Colon (tissue), 2 donors: ENCODE data around the gene RIMS3.

Experiments used
- FAIRE-seq: peaks from 2 replicates; lab custom pipeline; 2012; peaks lifted over from hg19 to GRCh38; lab: Jason Lieb, UNC
- donor health status: control.
- donor health status: control.

Gene RIMS3

GRCh38 chr1:40691538-40692428 lies 26.3 kb upstream of the RIMS3 start, which contains the start of gene NFYC:
Gene NFYC (plus strand): TSS chr1:40691704. CDS start chr1:40738844, 47,140 bp downstream.
- no peak for FAIRE-seq

DNA sequence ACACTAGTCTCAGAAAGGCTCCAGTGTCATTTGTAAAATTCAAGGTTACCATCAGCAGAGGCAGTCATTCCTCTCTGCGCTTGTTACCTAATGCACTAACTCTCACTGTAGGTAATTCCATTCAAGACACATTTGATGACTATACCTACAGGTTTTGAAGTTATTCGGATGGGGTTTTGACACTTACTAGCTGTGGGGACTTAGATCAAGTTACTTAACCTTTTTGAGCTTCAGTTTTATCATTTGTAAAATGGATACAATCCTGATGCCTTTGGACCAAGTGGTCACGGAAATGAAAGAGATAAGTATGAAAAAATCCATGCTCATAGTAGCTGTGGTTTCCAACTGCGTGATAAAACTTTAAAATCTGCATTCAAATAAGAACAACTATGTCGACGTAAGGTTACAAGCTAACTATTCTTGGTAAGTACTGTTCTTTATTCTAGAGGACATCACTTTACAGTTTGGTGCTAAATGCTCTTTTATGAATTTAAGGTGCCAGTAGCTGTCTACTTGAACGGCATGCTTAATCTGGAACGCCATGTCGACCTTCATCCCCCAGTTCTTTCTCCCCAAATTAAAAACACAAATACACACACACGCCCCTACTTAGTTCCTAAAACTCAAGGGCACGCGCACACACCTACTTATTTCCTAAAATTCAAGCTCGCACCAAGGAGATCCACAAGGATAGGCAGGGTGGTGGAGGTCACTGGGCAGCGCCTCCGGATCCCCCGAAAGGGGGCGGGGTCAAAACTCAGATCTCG lies 25.5 kb upstream of the RIMS3 start:
- FAIRE-seq, result no peak

DNA sequence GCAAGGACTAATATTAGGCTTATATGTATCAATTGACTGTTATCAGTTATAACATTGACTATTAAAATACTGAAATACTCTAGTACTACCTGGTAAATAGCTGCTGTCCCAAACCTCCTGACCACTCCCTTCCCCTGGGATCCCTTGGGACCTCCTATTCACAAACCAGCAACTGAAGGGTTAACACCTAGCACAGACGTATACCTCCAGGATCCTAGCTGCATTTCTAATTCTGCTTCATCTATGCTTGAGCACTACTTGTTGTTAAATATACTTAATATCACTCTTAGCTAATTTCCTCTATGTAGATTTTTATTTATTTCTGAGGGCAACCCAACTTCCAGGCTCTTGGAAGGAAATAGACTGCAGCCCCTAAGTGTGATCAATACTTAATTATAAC lies 24.3 kb upstream of the RIMS3 start:
- FAIRE-seq, result no peak

DNA sequence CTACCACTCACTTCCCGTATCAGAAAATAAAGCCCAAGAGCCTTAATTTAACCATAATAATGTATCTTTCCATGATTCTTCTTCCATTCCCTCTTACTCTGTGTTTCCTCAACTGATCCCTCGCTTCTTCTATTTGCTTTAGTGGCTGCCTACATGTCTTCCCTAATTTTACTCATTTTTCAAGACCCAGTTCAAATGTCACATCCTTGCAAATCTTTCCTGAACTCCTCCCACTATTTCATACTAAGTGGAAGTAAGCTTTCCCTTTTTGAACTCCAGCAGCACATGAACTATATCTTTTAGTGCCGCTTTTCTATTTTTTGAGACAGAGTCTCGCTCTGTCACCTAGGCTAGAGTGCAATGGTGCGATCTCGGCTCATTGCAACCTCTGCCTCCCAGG lies 22.2 kb upstream of the RIMS3 start:
- no peak for FAIRE-seq

GRCh38 chr1:40687059-40687458 lies 21.6 kb upstream of the RIMS3 start:
- no peak for FAIRE-seq

DNA sequence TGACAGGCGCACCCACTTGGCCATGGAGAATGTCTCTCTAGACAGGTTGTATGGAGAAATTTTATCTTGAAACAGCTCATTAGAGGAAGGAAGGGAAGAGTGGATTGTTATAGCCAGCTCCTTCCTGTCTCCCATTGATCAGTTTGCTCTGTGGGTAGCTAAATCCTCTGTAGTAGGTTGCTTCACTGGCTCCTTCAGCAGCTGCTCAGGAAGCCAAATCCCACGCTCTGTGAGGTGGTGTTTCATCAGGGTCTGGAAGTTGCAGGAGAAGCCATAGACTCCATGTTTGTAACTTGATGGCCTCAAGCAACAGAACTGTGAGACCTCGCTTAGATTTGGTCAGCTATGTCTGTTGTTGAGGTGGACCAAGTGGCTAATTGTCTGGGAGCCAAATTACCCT lies 19.2 kb upstream of the RIMS3 start:
- FAIRE-seq, result no peak

DNA sequence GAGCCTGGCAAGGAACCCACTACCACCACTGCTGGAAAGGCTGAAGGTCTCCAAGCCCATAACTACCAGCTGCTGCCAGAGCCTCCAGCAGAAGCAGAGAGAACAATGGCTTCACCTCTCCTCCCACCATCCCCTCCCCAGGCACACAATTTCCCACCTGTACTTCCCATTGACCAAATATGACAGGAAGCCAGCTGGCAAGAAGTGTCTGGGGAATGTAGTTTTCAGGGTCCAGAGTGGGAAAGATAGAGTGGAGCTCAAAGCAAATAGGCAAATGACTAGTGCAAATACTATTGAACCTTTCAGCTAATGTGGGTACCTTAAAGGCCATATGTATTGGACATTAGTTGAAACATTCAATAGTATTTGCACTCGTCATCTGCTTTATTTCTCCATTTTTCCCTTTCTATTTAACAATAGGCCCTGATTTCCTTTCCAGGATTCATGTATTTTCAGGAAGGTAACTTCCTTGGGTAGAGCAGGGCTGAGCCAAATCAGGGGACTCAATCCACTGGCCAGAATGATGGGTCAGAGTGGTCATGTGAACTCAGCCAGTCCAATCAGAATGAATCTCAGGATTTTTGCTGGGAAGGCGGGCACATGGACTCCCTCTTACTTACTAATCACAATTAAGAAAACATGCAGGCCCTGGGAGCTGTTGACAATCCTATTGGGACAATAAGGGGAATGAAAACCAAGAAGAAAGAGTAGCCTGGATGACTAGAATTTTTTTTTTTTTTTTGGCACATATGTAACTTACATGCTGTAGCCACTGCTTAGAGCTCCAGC lies 13.9 kb upstream of the RIMS3 start:
- no peak for FAIRE-seq

DNA sequence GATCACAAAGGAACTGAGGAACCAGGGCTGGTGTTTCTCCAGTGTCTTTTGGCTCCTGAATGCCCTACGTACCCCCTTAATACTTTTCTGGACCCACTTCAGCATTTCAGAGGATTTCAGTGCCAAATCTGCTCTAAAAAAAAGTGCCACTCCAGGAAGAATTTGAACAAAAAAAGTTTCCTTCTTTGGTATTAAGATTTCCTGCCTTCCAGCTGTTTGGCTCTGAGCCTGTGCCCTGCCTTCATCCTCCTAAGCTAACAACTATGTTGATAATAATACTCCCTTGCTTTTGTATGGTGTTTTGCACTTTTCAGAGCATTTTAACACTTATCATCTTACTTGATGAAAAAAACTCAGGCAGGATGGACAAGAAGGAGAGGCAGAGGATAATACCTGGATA lies 11.0 kb upstream of the RIMS3 start:
- no peak for FAIRE-seq

GRCh38 chr1:40673452-40673851 lies 8.0 kb upstream of the RIMS3 start:
- no peak for FAIRE-seq

DNA sequence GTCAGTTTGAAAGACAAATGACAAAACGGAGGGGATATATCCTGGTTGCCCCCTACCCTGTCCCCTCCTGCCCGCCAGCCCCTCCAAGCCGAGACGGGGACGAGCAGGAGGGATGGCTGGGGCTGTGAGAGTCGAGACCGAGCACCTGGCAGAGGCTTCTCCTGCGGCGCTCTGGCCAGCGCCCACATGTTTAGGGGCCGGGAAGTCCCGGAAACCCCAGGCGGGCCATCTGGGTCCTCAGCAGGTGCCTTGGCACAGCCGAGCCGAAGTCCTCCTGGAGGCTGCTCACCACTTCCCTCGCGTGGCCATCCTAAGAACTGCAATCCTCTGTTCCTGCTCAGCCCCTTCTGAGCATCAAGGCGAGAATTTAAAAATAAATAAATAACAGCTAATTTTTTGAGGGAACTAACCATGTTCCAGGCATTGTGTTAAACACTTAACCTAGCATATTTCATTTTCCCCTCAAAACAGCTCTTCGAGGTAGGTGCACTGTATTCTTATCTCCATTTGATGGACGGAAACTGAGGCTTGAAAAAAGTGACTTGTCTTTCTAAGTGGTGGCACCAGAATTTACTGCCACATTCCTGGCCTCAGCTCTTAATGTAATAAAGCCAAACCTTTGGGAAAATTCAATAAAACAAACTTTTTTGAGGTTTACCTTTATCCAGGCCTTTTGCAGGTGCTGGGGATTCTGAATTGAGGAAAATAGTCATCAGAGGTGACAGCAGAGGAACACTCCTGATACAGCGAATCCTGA lies 3.5 kb upstream of the RIMS3 start:
- FAIRE-seq, result no peak

DNA sequence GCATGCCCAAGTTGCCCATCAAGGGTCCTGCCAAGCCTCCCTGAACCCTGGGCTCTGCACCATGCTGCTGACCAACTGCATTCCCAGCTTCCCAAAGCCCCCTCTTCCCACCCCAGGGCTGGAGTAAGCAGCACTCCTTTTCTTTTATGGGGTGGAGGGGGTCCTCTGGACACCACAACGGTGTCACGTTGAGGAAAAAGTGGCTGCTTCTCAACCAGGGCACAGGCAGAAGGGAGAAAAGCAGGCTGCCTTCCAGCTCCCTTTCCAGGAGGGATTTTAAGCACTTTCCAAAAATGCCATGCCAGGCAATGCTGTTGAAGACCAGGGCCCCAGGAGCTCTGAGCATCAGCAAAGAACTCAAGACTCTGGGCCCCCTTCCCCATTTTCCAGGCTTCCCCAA lies 691 bp downstream of the RIMS3 start:
- FAIRE-seq, result no peak

DNA sequence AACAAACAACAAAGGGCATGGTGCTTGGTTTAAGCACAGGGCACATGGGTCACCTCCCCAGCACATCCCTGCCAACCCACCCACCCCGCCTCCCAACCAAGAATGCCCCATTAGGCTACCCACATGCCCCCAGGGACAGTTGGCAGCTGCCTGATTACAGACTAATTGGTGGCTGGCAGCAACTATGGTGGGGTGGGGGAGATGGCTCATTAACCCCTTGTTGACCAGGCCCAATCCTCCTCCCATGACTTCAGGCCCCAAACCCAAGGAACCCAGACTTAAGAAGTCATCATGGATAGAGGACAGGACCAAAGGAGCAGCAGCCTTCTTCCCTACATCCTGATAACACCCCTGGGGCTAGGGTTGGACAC lies 1.3 kb downstream of the RIMS3 start:
- no peak for FAIRE-seq

DNA sequence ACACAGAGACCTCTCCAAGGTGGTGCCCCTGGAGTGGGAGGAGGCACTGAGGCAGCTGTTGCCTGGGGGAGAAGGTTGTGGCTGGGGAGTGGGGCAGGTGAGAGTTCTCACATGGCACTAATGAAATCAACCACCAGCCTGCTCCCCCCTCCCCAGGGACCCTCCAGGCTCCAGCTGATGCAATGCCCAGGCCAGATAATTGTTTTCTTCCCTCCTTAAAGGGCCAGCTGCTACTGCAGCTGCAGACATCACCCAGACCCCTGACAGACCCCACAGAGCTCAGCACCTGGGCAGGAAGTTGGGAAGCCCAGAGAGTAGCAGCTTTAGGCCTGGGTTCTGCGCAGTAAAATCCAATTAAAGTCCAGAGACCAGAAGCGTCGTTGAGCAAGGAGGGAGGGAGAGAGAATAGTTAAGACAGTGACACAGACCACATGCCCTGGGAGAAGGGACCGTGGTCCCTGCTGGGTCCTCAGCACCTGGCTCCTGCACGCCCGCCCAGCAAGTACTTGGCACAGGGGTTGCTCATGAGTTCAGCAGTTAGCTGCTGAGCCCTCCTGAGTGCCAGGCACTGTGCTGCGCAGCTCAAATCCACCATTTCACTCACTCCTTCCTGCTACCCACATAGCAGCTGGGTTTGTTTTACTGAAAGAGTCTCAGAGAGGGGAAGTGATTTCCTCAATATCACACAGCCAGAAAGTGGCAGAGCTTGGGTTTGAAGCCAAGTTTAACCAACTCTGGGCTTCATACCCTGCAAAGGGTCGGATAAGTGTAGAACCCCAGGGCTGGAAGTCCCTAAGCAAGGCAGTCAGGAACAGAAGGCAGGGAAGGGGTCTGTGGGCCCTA lies 1.9 kb downstream of the RIMS3 start:
- FAIRE-seq, result no peak

- no peak for FAIRE-seq
Observed at GRCh38 chr1:40662864-40663263, 2.6 kb downstream of the RIMS3 start.

- no peak for FAIRE-seq
Observed at GRCh38 chr1:40662151-40662550, 3.3 kb downstream of the RIMS3 start.

- FAIRE-seq, result no peak
Observed at GRCh38 chr1:40661678-40662077, 3.8 kb downstream of the RIMS3 start.

DNA sequence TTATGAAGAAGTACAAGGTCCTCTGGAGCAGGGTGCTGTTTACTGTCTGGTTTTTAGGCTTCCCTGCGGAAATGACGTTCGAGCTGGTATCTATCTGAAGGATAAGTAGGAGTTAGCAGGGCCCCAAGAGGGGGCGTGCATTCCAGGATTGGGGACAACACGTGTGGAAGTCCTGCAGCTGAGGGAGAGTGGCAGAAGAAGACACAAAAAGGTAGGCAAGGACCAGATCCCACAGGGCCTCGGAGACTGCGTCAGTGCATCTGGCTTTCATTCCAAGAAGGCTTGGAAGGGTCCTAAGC lies 5.9 kb downstream of the RIMS3 start:
- FAIRE-seq, result no peak

- FAIRE-seq, result no peak
Observed at GRCh38 chr1:40658751-40659648, 6.5 kb downstream of the RIMS3 start.

- FAIRE-seq, result no peak
Observed at GRCh38 chr1:40657046-40657445, 8.4 kb downstream of the RIMS3 start.
